ENCODE results near the gene WFS1. TPM values are rescaled to one million over a fixed set of nuclear protein-coding genes. Genes with fewer than 3 reads are reported as not detected.
A peak's percentile ranks its signal among the peaks of the same experiment; 100 is the strongest.

WFS1 gene
- total RNA-seq, 1 donor from 2014 or later = 41.1 TPM

GRCh38 chr4:6325788-6326290 is 56.2 kb downstream of the WFS1 start:
- Mint-ChIP-seq H3K9me3 (no peaks in the 10 kb centered on the region), H3K36me3 (no peaks in the 10 kb centered on the region), H3K27ac (peak overlapping the region; percentile 21), H3K4me3 (no peak overlapping the region), H3K4me1 (ENCODE audit: unreplicated experiment) (no peaks in the 10 kb centered on the region), H3K27me3 (peaks cover 12% of the 10 kb centered on the region)
- no peak for TF ChIP-seq CTCF (conservative IDR thresholded peaks at IDR 0.05)
- no peak for DNase-seq (ENCODE audit: extremely low spot score, unreplicated experiment)

GRCh38 chr4:6326312-6327060 is 56.8 kb downstream of the WFS1 start:
- peak overlapping the region; percentile 21 for H3K27ac Mint-ChIP-seq
- no peaks in the 10 kb centered on the region for H3K4me1 Mint-ChIP-seq (ENCODE audit: unreplicated experiment)
- H3K4me3 Mint-ChIP-seq = no peak overlapping the region
- no peaks in the 10 kb centered on the region for H3K36me3 Mint-ChIP-seq
- H3K9me3 Mint-ChIP-seq = no peaks in the 10 kb centered on the region
- peaks cover 15% of the 10 kb centered on the region for H3K27me3 Mint-ChIP-seq
- TF ChIP-seq CTCF (conservative IDR thresholded peaks at IDR 0.05) = no peak
- DNase-seq (ENCODE audit: extremely low spot score, unreplicated experiment) = no peak

GRCh38 chr4:6327220-6327917 is 57.7 kb downstream of the WFS1 start:
- peak; percentile 89 for DNase-seq (ENCODE audit: extremely low spot score, unreplicated experiment)
- no peaks in the 10 kb centered on the region for H3K9me3 Mint-ChIP-seq
- no peaks in the 10 kb centered on the region for H3K4me1 Mint-ChIP-seq (ENCODE audit: unreplicated experiment)
- H3K4me3 Mint-ChIP-seq = no peak overlapping the region
- no peak overlapping the region for H3K27ac Mint-ChIP-seq
- peaks cover 15% of the 10 kb centered on the region for H3K27me3 Mint-ChIP-seq
- H3K36me3 Mint-ChIP-seq = no peaks in the 10 kb centered on the region
- TF ChIP-seq CTCF (conservative IDR thresholded peaks at IDR 0.05) = peak; percentile 96

GRCh38 chr4:6328526-6328925 is 58.9 kb downstream of the WFS1 start:
- Mint-ChIP-seq H3K27ac (no peak overlapping the region), H3K9me3 (no peaks in the 10 kb centered on the region), H3K27me3 (peaks cover 15% of the 10 kb centered on the region), H3K4me3 (no peak overlapping the region), H3K36me3 (no peaks in the 10 kb centered on the region), H3K4me1 (ENCODE audit: unreplicated experiment) (no peaks in the 10 kb centered on the region)
- DNase-seq (ENCODE audit: extremely low spot score, unreplicated experiment) = no peak
- TF ChIP-seq CTCF (conservative IDR thresholded peaks at IDR 0.05) = no peak

GRCh38 chr4:6329478-6330383 is 60.1 kb downstream of the WFS1 start:
- peaks cover 15% of the 10 kb centered on the region for H3K27me3 Mint-ChIP-seq
- H3K4me1 Mint-ChIP-seq (ENCODE audit: unreplicated experiment) = no peaks in the 10 kb centered on the region
- no peaks in the 10 kb centered on the region for H3K9me3 Mint-ChIP-seq
- no peak overlapping the region for H3K27ac Mint-ChIP-seq
- no peaks in the 10 kb centered on the region for H3K36me3 Mint-ChIP-seq
- no peak for TF ChIP-seq CTCF (conservative IDR thresholded peaks at IDR 0.05)
- DNase-seq (ENCODE audit: extremely low spot score, unreplicated experiment) = no peak
- H3K4me3 Mint-ChIP-seq = no peak overlapping the region
